Transverse colon (tissue), 4 donors: Measurements from ENCODE around the gene NCCRP1. TPM values are rescaled to one million over a fixed set of nuclear protein-coding genes. Genes with fewer than 3 reads are reported as not detected.

Experiments used
- DNase-seq: peaks from one replicate; pipeline ENCODE4 v3.0.0-alpha.2; 2019
- H3K27ac ChIP-seq, 4 donors: fragments of 200-600 bp; sonication (generic); 2 replicates each; pipeline ENCODE4 v1.5.1; 2016 to 2018; ENCODE audit warnings: inconsistent platforms in 4 of 4
- H3K27me3 ChIP-seq: fragments of 200-600 bp; sonication (generic); 2 replicates; pipeline ENCODE4 v1.5.1; 2017; ENCODE audit warnings: inconsistent platforms
- H3K36me3 ChIP-seq, 4 donors: fragments of 200-600 bp; sonication (generic); 2 replicates each; pipeline ENCODE4 v1.5.1; 2017 to 2019; ENCODE audit warnings: inconsistent platforms in 4 of 4
- H3K4me1 ChIP-seq, 4 donors: fragments of 200-600 bp; sonication (generic); 2 replicates each; pipeline ENCODE4 v1.5.1; 2017 to 2020; ENCODE audit warnings: inconsistent platforms in 4 of 4
- H3K4me3 ChIP-seq, 4 donors: fragments of 200-600 bp; sonication (generic); 1 replicate in 1 of 4; 2 replicates in 3 of 4; pipeline versions ENCODE4 v1.5.1 to v1.6.1; 2017 to 2019; ENCODE audit warnings: inconsistent platforms in 4 of 4
- H3K9me3 ChIP-seq, 2 donors: fragments of 200-600 bp; sonication (generic); 2 replicates each; pipeline ENCODE4 v1.5.1; 2017 to 2019; ENCODE audit warnings: inconsistent platforms in 2 of 2
- EP300 ChIP-seq: sonication (generic); formaldehyde crosslinking; IDR thresholded peaks from one replicate; pipeline ENCODE4 v1.6.1; 2017; ENCODE audit warnings: antibody characterized with exemption, low read depth
- POLR2A ChIP-seq: fragments of 450-650 bp; IDR thresholded peaks from one replicate; pipeline ENCODE4 v1.6.1; 2016; ENCODE audit warnings: antibody characterized with exemption, mild to moderate bottlenecking, moderate library complexity
- POLR2AphosphoS5 ChIP-seq, 3 donors: sonication (generic); formaldehyde crosslinking; IDR thresholded peaks; one replicate each; pipeline ENCODE4 v1.6.1; 2016; ENCODE audit warnings: antibody characterized with exemption in 3 of 3
- WGBS, 2 donors: methylation state at CpG; one replicate each; pipeline ENCODE4 v1.1.5; 2018; ENCODE audit warnings: low coverage in 1 of 2; 5-methylcytosine and 5-hydroxymethylcytosine counted together
- in situ Hi-C, 4 donors: fragments of 200-750 bp; cut with MboI; loops; one replicate each; pipeline versions ENCODE4 v1.15.0 to v1.15.1; 2017; ENCODE audit warnings: low sequenced_read_pairs in 3 of 4, low pct_ligation_motif_present in 1 of 4, low pct_unique_long_range_greater_than_20kb in 1 of 4
- intact Hi-C: fragments of 100-400 bp; cut with DNase I; formaldehyde crosslinking; loops from one replicate; pipeline ENCODE4 v1.15.1; 2023; ENCODE audit warnings: low total_unique reads
- total RNA-seq, 4 donors: library from RNA; depleted of rRNA; stranded (reverse); fragments of >200 nt; gene quantifications; one replicate each; pipeline ENCODE4 v1.1.0, GENCODE V29; 2016
- TF ChIP-seq, protein P1 (sequence below), 5 experiments: fragments of 200-600 bp in 3 of 5; fragments of 450-650 bp in 2 of 5; sonication (generic) in 3 of 5; IDR thresholded peaks; 1 replicate in 2 of 5; 2 replicates in 3 of 5; pipeline ENCODE4 v1.5.1; 2016 to 2017; ENCODE audit warnings: antibody characterized with exemption in 5 of 5, inconsistent platforms in 3 of 5, mild to moderate bottlenecking in 2 of 5, moderate library complexity in 1 of 5

NCCRP1 gene
- total RNA-seq, 4 donors from 2014 or later, result 0.14 to 3.0 (median 1.1) TPM; not detected in 1

DNA sequence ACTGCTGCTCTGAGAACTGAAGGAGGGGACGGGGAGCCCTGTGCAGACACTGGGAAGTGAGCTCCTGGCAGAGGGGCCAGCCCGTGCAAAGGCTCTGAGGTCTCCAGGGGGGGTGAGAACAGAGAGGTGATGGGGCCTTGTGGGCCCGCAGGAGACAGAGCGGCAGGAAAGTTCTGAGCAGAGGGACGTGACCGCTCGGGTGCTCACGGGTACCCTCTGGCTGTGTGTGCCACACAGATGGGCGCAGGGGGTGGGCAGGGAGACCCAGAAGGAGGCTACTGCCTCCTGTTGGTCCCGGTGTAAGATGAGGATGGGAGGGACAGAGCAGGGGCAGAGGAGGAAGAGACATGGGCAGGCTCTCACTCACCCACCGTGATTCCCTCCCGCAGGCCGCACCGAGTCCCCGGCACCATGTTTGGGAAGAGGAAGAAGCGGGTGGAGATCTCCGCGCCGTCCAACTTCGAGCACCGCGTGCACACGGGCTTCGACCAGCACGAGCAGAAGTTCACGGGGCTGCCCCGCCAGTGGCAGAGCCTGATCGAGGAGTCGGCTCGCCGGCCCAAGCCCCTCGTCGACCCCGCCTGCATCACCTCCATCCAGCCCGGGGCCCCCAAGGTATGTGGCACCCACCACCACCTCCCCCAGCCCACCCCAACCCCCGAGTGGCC is 27.5 kb upstream of the NCCRP1 start:
- Histone ChIP-seq H3K36me3 (no peaks in the 10 kb centered on the region), H3K4me1 (peaks cover 18 to 25% (median 22%) of the 10 kb centered on the region in 4 donors), H3K4me3 (no peak overlapping the region), H3K27me3 (no peaks in the 10 kb centered on the region), H3K9me3 (no peaks in the 10 kb centered on the region), H3K27ac (no peak overlapping the region)
- 88% methylated on average over 15 of the region's 36 CpGs; no CpG with 5 or more reads in 1 of the 2 donors for WGBS, 2 donors
- TF ChIP-seq EP300, result no peak
- no peak for TF ChIP-seq POLR2AphosphoS5 (IDR thresholded peaks at IDR 0.05)
- TF ChIP-seq POLR2A, result no peak
- TF ChIP-seq, protein P1, sequence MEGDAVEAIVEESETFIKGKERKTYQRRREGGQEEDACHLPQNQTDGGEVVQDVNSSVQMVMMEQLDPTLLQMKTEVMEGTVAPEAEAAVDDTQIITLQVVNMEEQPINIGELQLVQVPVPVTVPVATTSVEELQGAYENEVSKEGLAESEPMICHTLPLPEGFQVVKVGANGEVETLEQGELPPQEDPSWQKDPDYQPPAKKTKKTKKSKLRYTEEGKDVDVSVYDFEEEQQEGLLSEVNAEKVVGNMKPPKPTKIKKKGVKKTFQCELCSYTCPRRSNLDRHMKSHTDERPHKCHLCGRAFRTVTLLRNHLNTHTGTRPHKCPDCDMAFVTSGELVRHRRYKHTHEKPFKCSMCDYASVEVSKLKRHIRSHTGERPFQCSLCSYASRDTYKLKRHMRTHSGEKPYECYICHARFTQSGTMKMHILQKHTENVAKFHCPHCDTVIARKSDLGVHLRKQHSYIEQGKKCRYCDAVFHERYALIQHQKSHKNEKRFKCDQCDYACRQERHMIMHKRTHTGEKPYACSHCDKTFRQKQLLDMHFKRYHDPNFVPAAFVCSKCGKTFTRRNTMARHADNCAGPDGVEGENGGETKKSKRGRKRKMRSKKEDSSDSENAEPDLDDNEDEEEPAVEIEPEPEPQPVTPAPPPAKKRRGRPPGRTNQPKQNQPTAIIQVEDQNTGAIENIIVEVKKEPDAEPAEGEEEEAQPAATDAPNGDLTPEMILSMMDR (IDR thresholded peaks at IDR 0.05), result no peak
- intact Hi-C loops (no loop called here), in situ Hi-C loops (no loop called here)
- no peak for DNase-seq

DNA sequence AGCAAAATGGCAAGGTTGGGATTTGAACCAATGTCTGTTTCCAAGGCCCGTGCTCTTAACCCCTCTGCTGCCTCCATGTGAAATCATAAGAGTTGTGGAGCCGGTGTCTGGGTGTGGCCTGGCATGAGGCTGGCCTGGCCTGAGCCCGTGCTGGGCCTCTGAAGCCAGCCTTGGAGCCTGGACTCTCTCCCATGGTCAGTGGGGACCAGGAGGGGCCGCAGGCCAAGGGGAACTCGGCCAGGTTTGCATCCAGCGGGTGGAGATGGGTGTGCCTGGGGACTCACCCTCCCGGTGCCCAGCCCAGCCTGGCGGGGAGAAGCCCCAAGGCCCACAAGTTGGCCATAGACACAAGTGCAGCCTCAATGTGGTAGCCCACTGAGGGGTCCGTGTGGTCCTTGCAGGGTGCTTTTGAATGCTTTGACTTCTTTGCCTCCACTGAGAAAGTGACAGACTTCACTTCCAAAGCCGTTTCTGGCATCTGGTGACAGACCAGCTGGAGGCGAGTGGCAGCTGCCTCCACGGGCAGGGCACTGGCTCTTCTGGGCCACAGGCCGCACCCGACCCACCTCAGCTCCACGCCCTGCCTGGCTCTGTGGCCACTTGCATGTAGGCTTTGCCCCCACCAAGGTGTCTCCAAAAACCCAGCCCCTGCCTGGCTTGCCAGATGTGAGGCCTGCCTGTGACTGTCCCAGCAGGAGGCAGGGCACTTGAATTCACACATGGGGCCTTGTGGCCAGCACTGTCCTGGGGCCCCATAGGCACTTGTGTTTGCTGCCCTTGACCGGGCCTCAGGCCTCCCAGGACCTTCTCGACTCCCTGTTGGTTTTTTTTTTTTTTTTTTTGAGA is 26.2 kb upstream of the NCCRP1 start:
- no peak for DNase-seq
- no peaks in the 10 kb centered on the region for H3K9me3 ChIP-seq
- H3K27me3 ChIP-seq, result no peaks in the 10 kb centered on the region
- peaks cover 0 to 7% (median 0%) of the 10 kb centered on the region in 4 donors for H3K36me3 ChIP-seq
- no peak overlapping the region for H3K4me3 ChIP-seq
- in situ Hi-C loops, result no loop called here
- 60 to 85% methylated on average over 1 to 15 of the region's 17 CpGs for WGBS, 2 donors
- intact Hi-C loops, result no loop called here
- no peak overlapping the region for H3K27ac ChIP-seq
- peaks cover 18 to 25% (median 20%) of the 10 kb centered on the region in 4 donors for H3K4me1 ChIP-seq
- TF ChIP-seq POLR2AphosphoS5 (IDR thresholded peaks at IDR 0.05) (no peak), EP300 (no peak), POLR2A (no peak)
- TF ChIP-seq, protein P1 (IDR thresholded peaks at IDR 0.05), result no peak

DNA sequence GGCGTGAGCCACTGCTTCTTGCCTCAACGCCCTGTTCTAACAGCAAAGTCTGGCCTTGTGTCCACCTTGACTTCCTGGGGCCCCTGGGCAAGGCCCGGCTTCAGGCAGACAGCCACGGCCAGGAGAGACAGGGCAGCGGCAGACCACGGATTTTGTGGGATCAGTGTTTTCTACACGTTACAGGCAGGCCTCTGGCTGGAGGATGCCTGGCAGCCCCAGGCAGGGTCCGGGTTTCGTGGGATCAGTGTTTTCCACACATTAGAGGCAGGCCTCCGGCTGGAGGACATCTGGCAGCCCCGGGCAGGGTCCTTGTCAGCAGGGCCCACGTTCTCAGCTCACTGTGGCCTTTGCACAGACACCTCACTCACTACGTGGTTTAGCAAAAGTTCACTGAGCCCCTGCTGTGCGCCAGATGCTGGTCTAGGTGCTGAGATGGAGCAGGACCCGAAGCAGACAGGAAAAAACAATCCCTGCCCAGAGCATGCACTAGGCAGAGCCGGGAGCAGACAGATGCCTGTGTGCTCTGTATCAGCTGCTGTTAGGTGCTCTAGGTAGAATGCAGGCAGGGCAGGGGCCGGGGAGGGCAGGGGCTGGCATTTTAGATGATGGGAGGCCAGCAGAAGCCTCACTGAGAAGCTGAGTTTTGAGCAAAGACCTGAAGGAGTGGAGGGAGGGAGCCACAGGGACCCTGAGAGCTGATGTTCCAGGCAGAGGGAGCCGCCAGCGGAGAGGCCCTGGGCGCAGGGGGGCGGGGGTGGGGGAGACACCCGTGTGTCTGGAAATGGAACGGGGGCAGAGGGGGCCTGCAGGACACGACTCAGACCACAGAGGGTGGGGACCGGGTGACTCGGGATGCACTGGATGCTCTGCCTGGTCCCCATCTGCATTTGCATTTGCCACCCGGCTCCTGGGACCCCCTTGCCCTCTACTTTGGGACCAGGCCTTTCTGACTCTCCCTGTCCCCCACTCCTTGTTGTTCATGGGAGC is 25.0 kb upstream of the NCCRP1 start:
- peaks cover 7 to 15% (median 9%) of the 10 kb centered on the region in 4 donors for H3K4me1 ChIP-seq
- H3K27ac ChIP-seq, result no peak overlapping the region
- no peak overlapping the region for H3K4me3 ChIP-seq
- in situ Hi-C loops (no loop called here), intact Hi-C loops (no loop called here)
- H3K36me3 ChIP-seq, result peaks cover 0 to 16% (median under 1%) of the 10 kb centered on the region in 4 donors
- no peaks in the 10 kb centered on the region for H3K27me3 ChIP-seq
- TF ChIP-seq POLR2A (no peak), POLR2AphosphoS5 (IDR thresholded peaks at IDR 0.05) (no peak), EP300 (no peak)
- TF ChIP-seq, protein P1 (IDR thresholded peaks at IDR 0.05), result no peak
- H3K9me3 ChIP-seq, result no peaks in the 10 kb centered on the region
- WGBS, 2 donors, result 80 to 84% methylated on average over 9 to 21 of the region's 27 CpGs
- no peak for DNase-seq
